NB4 (cell line): Measurements from ENCODE around the gene NYAP1.

Source experiments
- CTCF ChIP-seq: IDR thresholded peaks from one replicate; pipeline ENCODE4 v1.5.1; 2012; ENCODE audit warnings: low read depth, low read length
- MYC ChIP-seq: IDR thresholded peaks from 2 replicates; pipeline ENCODE4 v1.6.1; 2011; ENCODE audit warnings: low read depth, low read length

- TF ChIP-seq CTCF (no peak), MYC (no peak)
Observed at GRCh38 chr7:100543586-100543985, 59.9 kb downstream of the NYAP1 start.
